NCI-H2227 (cell line): ENCODE data around the gene NF1.

Experiments
- DNase-seq: peaks from one replicate; lab custom pipeline; 2025; ENCODE audit not compliant: unreplicated experiment; lab: John Stamatoyannopoulos, UW

NF1 gene

GRCh38 chr17:31397256-31397939 lies 302.6 kb downstream of the NF1 start:
- DNase-seq: no peak

- DNase-seq: no peak
Measured at GRCh38 chr17:31398381-31399311, 303.9 kb downstream of the NF1 start.

GRCh38 chr17:31400481-31400950 lies 305.7 kb downstream of the NF1 start:
- DNase-seq: no peak

- no peak for DNase-seq
Measured at GRCh38 chr17:31401456-31402254, 306.9 kb downstream of the NF1 start.

GRCh38 chr17:31404028-31404949 lies 309.5 kb downstream of the NF1 start:
- DNase-seq: no peak

- DNase-seq: no peak
Measured at GRCh38 chr17:31405890-31406371, 311.2 kb downstream of the NF1 start.

GRCh38 chr17:31408586-31408985 lies 313.8 kb downstream of the NF1 start:
- no peak for DNase-seq

- no peak for DNase-seq
Measured at GRCh38 chr17:31411707-31412285, 317.0 kb downstream of the NF1 start.

GRCh38 chr17:31412511-31412910 lies 317.7 kb downstream of the NF1 start:
- DNase-seq: no peak

- no peak for DNase-seq
Measured at GRCh38 chr17:31413081-31413799, 318.5 kb downstream of the NF1 start.

GRCh38 chr17:31413874-31414549 lies 319.2 kb downstream of the NF1 start:
- no peak for DNase-seq

- no peak for DNase-seq
Measured at GRCh38 chr17:31414550-31414918, 319.8 kb downstream of the NF1 start.

GRCh38 chr17:31415004-31415454 lies 320.3 kb downstream of the NF1 start:
- DNase-seq: no peak

- DNase-seq: no peak
Measured at GRCh38 chr17:31415640-31416502, 321.1 kb downstream of the NF1 start.

GRCh38 chr17:31416503-31416923 lies 321.7 kb downstream of the NF1 start:
- DNase-seq: peak; percentile 10

GRCh38 chr17:31417051-31417792 lies 322.4 kb downstream of the NF1 start:
- no peak for DNase-seq
